HG03558 (cell line): Measurements from ENCODE around the gene CTTNBP2NL.
"Not testable (repeated sequence)": the region's sequence is repeated elsewhere in the genome, so short reads cannot be mapped to it uniquely, and the experiment has no call there.

Experiments
- ATAC-seq: cut with Tn5 transposase; IDR thresholded peaks from one replicate; pipeline ENCODE4 v1.9.1; 2021; ENCODE audit warnings: moderate number of reproducible peaks; ENCODE audit not compliant: unreplicated experiment; ENCODE audit errors: extremely low read depth

CTTNBP2NL gene

GRCh38 chr1:112417271-112417670, 21.3 kb downstream of the CTTNBP2NL start:
- ATAC-seq = no peak

GRCh38 chr1:112418099-112418892, 22.3 kb downstream of the CTTNBP2NL start:
- no peak for ATAC-seq

GRCh38 chr1:112423207-112423606, 27.2 kb downstream of the CTTNBP2NL start:
- no peak for ATAC-seq

GRCh38 chr1:112423666-112424065, 27.7 kb downstream of the CTTNBP2NL start:
- not testable (repeated sequence) for ATAC-seq

- no peak for ATAC-seq
Observed at GRCh38 chr1:112429749-112430148, 33.7 kb downstream of the CTTNBP2NL start.

- no peak for ATAC-seq
Observed at GRCh38 chr1:112431038-112431437, 35.0 kb downstream of the CTTNBP2NL start.

GRCh38 chr1:112435448-112435847, 39.4 kb downstream of the CTTNBP2NL start:
- no peak for ATAC-seq

GRCh38 chr1:112436384-112437156, 40.6 kb downstream of the CTTNBP2NL start:
- no peak for ATAC-seq

- not testable (repeated sequence) for ATAC-seq
Observed at GRCh38 chr1:112438156-112438555, 42.1 kb downstream of the CTTNBP2NL start.

- ATAC-seq = no peak
Observed at GRCh38 chr1:112439592-112439991, 43.6 kb downstream of the CTTNBP2NL start.

GRCh38 chr1:112440574-112440973, 44.6 kb downstream of the CTTNBP2NL start:
- ATAC-seq = no peak

- ATAC-seq = no peak
Observed at GRCh38 chr1:112444269-112444668, 48.3 kb downstream of the CTTNBP2NL start.

GRCh38 chr1:112445596-112445995, 49.6 kb downstream of the CTTNBP2NL start:
- no peak for ATAC-seq

GRCh38 chr1:112446411-112446810, 50.4 kb downstream of the CTTNBP2NL start:
- ATAC-seq = no peak

GRCh38 chr1:112448904-112449629, 53.1 kb downstream of the CTTNBP2NL start:
- no peak for ATAC-seq

- no peak for ATAC-seq
Observed at GRCh38 chr1:112449630-112449983, 53.6 kb downstream of the CTTNBP2NL start.

- ATAC-seq = no peak
Observed at GRCh38 chr1:112450773-112451172, 54.8 kb downstream of the CTTNBP2NL start.

- not testable (repeated sequence) for ATAC-seq
Observed at GRCh38 chr1:112451301-112451700, 55.3 kb downstream of the CTTNBP2NL start.

GRCh38 chr1:112453876-112454275, 57.9 kb downstream of the CTTNBP2NL start:
- ATAC-seq = no peak

- ATAC-seq = no peak
Observed at GRCh38 chr1:112454316-112454715, 58.3 kb downstream of the CTTNBP2NL start.

- ATAC-seq = no peak
Observed at GRCh38 chr1:112457241-112457640, 61.2 kb downstream of the CTTNBP2NL start.
